Measurements from ENCODE around the gene HYAL1. TPM values are rescaled to one million over a fixed set of nuclear protein-coding genes. Genes with fewer than 3 reads are reported as not detected.
"Not testable (repeated sequence)": the region's sequence is repeated elsewhere in the genome, so short reads cannot be mapped to it uniquely, and the experiment has no call there.

The HYAL1 gene
- total and polyA plus RNA-seq, 4 donors = 1.6 to 9.3 (median 4.3) TPM

DNA sequence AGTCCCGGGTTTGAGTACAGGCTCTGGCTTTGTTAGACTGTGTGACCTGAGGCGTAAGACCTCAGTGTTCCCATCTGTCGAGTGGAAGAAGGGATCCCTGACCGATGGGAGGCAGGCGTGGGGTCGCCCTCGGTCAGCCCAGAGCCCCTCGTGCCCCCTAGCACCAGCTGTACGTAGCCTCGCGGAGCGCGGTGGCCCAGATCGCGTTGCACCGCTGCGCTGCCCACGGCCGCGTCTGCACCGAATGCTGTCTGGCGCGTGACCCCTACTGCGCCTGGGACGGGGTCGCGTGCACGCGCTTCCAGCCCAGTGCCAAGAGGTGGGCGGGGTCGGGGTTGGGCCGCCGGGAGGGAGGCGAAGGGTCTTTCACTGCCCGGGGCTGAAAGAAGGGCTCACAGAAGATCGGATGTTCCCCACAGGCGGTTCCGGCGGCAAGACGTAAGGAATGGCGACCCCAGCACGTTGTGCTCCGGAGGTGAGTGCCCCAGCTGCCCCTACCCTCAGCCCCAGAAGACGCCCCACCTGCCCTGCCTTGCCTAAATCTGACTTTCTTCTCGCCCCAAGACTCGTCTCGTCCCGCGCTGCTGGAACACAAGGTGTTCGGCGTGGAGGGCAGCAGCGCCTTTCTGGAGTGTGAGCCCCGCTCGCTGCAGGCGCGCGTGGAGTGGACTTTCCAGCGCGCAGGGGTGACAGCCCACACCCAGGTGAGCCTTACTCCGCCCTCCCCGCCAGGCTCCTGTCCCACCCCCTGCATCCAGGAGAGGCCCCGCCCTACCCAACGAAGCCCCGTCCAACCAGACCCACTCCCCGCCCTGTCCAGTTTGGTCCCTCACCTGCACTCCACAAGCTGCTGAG lies 28.0 kb downstream of the HYAL1 start:
- intact Hi-C loops (cut with DNase I) = loop anchor here (2.0 to 10.0 kb wide), 2 partner anchors 49 to 151 kb away; no protein-coding TSS in a partner anchor
- no peaks in the 10 kb centered on the region for H3K9me3 ChIP-seq (ENCODE audit: control insufficient read depth, low read length)
- H3K27me3 ChIP-seq (ENCODE audit: control insufficient read depth in 1 of 2, insufficient read depth in 2 of 2, low read length in 1 of 2) = no peaks in the 10 kb centered on the region
- ATAC-seq (ENCODE audit: low FRiP score) = no peak
- peak in 1 of 2 donors; percentile 51 for DNase-seq
- H3K4me3 ChIP-seq (ENCODE audit: low read length in 2 of 2) = no peak overlapping the region
- H3K27ac ChIP-seq (ENCODE audit: low read depth in 1 of 2, low read length in 2 of 2) = no peak overlapping the region
- no peaks in the 10 kb centered on the region for H3K4me1 ChIP-seq (ENCODE audit: control insufficient read depth in 1 of 2, insufficient read depth in 2 of 2, low read length in 2 of 2)
- WGBS, 2 donors = 79% methylated on average over 65 of the region's 65 CpGs
- no peaks in the 10 kb centered on the region for H3K36me3 ChIP-seq (ENCODE audit: control insufficient read depth in 1 of 2, insufficient read depth in 2 of 2, low read length in 1 of 2)

DNA sequence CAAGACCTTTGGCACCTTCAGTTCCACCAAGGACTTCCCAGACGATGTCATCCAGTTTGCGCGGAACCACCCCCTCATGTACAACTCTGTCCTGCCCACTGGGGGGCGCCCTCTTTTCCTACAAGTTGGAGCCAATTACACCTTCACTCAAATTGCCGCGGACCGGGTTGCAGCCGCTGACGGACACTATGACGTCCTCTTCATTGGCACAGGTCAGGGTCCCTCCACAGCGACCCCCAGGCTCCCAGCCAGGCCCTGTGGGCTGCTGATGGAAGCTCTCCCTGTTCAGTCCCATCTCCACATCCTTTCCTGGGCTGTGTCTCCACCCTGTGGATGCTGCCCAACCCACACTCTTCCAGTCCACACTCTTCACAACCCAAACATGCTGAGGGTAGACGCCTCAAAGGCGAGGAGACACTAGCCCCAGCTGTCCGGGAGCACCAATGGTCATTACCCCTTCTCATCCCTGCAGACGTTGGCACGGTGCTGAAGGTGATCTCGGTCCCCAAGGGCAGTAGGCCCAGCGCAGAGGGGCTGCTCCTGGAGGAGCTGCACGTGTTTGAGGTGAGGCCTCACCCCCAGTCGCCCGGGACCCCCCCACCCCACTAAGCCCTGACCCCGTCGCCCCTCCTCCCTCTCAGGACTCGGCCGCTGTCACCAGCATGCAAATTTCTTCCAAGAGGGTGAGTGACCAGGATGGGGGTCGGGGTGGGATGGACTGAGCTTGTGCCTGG lies 28.8 kb downstream of the HYAL1 start:
- H3K4me1 ChIP-seq (ENCODE audit: control insufficient read depth in 1 of 2, insufficient read depth in 2 of 2, low read length in 2 of 2) = no peaks in the 10 kb centered on the region
- no peak overlapping the region for H3K4me3 ChIP-seq (ENCODE audit: low read length in 2 of 2)
- H3K27me3 ChIP-seq (ENCODE audit: control insufficient read depth in 1 of 2, insufficient read depth in 2 of 2, low read length in 1 of 2) = no peaks in the 10 kb centered on the region
- DNase-seq = peak in 1 of 2 donors; percentile 69
- 66 to 67% methylated on average over 26 of the region's 26 CpGs for WGBS, 2 donors
- no peaks in the 10 kb centered on the region for H3K36me3 ChIP-seq (ENCODE audit: control insufficient read depth in 1 of 2, insufficient read depth in 2 of 2, low read length in 1 of 2)
- H3K27ac ChIP-seq (ENCODE audit: low read depth in 1 of 2, low read length in 2 of 2) = no peak overlapping the region
- intact Hi-C loops (cut with DNase I) = loop anchor here (2.0 to 10.0 kb wide), 2 partner anchors 48 to 150 kb away; no protein-coding TSS in a partner anchor
- ATAC-seq (ENCODE audit: low FRiP score) = no peak
- H3K9me3 ChIP-seq (ENCODE audit: control insufficient read depth, low read length) = no peaks in the 10 kb centered on the region

DNA sequence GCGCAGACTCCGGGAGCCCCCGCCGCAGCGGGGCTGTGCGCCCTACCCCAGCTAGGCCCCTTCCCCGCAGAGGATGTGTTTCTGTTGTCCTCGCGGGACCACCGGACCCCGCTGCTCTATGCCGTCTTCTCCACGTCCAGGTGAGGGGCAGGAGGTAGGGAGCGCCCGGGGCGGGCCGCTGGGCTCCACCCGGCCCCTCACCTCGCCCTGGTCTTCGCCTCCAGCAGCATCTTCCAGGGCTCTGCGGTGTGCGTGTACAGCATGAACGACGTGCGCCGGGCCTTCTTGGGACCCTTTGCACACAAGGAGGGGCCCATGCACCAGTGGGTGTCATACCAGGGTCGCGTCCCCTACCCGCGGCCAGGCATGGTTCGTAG lies 29.7 kb downstream of the HYAL1 start:
- Histone ChIP-seq H3K4me1 (ENCODE audit: control insufficient read depth in 1 of 2, insufficient read depth in 2 of 2, low read length in 2 of 2) (no peaks in the 10 kb centered on the region), H3K9me3 (ENCODE audit: control insufficient read depth, low read length) (no peaks in the 10 kb centered on the region), H3K4me3 (ENCODE audit: low read length in 2 of 2) (no peak overlapping the region), H3K27me3 (ENCODE audit: control insufficient read depth in 1 of 2, insufficient read depth in 2 of 2, low read length in 1 of 2) (no peaks in the 10 kb centered on the region), H3K36me3 (ENCODE audit: control insufficient read depth in 1 of 2, insufficient read depth in 2 of 2, low read length in 1 of 2) (no peaks in the 10 kb centered on the region), H3K27ac (ENCODE audit: low read depth in 1 of 2, low read length in 2 of 2) (no peak overlapping the region)
- DNase-seq (peak in 1 of 2 donors; percentile 52), ATAC-seq (ENCODE audit: low FRiP score) (no peak)
- 74 to 81% methylated on average over 17 to 31 of the region's 31 CpGs for WGBS, 2 donors
- intact Hi-C loops (cut with DNase I) = loop anchor here (1.0 to 10.0 kb wide), 4 partner anchors 46 to 149 kb away; no protein-coding TSS in a partner anchor

DNA sequence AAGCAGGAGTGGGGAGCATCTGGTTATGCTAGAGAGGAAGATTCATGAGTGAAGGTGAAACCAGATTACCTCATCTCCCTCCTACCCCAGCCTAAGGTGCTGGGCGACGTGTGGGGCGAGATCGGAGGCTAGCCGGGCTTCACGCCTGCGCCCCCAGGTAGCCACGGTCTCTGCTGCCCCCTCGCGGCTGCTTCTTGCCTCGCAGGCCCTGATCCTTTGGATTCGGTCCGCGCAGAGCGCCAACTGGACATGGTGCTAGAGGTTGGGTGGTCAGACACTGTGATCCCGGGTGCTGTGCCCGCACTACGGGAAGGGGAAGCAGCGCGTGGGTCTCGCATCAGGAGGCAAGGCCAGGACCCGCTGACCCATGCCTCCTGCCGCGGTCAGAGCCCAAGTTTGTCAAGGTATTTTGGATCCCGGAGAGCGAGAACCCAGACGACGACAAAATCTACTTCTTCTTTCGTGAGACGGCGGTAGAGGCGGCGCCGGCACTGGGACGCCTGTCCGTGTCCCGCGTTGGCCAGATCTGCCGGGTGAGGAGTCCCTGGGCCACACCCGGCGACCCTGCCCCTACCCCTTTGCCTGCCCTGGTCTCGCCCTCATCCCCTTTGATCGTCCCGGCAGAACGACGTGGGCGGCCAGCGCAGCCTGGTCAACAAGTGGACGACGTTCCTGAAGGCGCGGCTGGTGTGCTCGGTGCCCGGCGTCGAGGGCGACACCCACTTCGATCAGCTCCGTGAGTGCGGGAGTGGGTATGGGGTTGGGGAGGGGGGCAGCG lies 30.3 kb downstream of the HYAL1 start:
- H3K27ac ChIP-seq (ENCODE audit: low read depth in 1 of 2, low read length in 2 of 2) = no peak overlapping the region
- ATAC-seq (ENCODE audit: low FRiP score) (peak; percentile 85), DNase-seq (peak; percentile 88 to 97)
- no peaks in the 10 kb centered on the region for H3K27me3 ChIP-seq (ENCODE audit: control insufficient read depth in 1 of 2, insufficient read depth in 2 of 2, low read length in 1 of 2)
- intact Hi-C loops (cut with DNase I) = loop anchor here in 1 of 2 donors (1.0 to 10.0 kb wide), 3 partner anchors 46 to 148 kb away; no protein-coding TSS in a partner anchor
- no peaks in the 10 kb centered on the region for H3K9me3 ChIP-seq (ENCODE audit: control insufficient read depth, low read length)
- no peaks in the 10 kb centered on the region for H3K36me3 ChIP-seq (ENCODE audit: control insufficient read depth in 1 of 2, insufficient read depth in 2 of 2, low read length in 1 of 2)
- 7 to 9% methylated on average over 61 of the region's 61 CpGs for WGBS, 2 donors
- no peaks in the 10 kb centered on the region for H3K4me1 ChIP-seq (ENCODE audit: control insufficient read depth in 1 of 2, insufficient read depth in 2 of 2, low read length in 2 of 2)
- no peak overlapping the region for H3K4me3 ChIP-seq (ENCODE audit: low read length in 2 of 2)

DNA sequence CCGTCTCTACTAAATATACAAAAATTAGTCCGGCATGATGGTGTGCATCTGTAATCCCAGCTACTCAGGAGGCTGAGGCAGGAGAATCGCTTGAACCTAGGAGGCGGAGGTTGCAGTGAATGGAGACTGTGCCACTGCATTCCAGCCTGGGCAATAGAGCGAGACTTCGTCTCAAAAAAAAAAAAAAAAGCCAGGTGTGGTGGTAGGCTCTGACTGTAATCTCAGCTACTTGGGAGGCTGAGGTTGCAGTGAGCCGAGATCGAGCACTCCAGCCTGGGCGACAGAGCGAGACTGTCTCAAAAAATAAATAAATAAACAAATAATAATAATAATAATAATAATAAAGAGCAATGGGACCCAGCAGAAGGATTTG lies 30.9 kb downstream of the HYAL1 start:
- not testable (repeated sequence) for ATAC-seq (ENCODE audit: low FRiP score); H3K27me3 ChIP-seq (ENCODE audit: control insufficient read depth in 1 of 2, insufficient read depth in 2 of 2, low read length in 1 of 2); H3K9me3 ChIP-seq (ENCODE audit: control insufficient read depth, low read length); H3K4me3 ChIP-seq (ENCODE audit: low read length in 2 of 2); DNase-seq; H3K4me1 ChIP-seq (ENCODE audit: control insufficient read depth in 1 of 2, insufficient read depth in 2 of 2, low read length in 2 of 2); H3K36me3 ChIP-seq (ENCODE audit: control insufficient read depth in 1 of 2, insufficient read depth in 2 of 2, low read length in 1 of 2); H3K27ac ChIP-seq (ENCODE audit: low read depth in 1 of 2, low read length in 2 of 2)
- intact Hi-C loops (cut with DNase I) = loop anchor here in 1 of 2 donors (2.0 to 10.0 kb wide), 2 partner anchors 78 to 148 kb away; no protein-coding TSS in a partner anchor
- 47 to 55% methylated on average over 10 of the region's 10 CpGs for WGBS, 2 donors

DNA sequence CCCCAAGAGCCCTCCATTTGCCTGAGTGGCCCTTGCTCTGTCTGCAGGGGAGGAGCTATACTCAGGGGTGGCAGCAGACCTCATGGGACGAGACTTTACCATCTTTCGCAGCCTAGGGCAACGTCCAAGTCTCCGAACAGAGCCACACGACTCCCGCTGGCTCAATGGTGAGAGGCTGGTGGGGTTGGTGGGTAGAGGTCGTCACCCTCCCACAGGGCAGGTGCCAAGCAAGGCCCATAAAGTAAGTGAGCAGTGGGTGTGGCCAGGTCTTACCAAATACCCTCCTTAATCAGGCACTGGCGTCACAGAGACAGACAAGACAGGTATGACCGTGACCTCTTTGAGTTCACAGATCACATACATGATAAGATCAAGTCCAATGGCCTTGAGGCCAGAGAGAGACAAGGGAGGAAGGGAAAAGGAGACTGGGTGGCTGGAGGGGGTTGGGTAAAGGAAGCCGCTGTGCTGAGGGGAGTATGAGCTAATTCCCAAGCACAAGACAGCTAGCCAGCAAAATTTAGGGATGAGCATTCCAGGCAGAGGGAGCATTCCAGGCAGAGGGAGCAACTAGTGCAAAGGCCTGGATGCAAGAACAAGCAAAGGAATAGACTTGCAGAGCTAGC lies 31.9 kb downstream of the HYAL1 start:
- Histone ChIP-seq H3K36me3 (ENCODE audit: control insufficient read depth in 1 of 2, insufficient read depth in 2 of 2, low read length in 1 of 2) (no peaks in the 10 kb centered on the region), H3K4me3 (ENCODE audit: low read length in 2 of 2) (no peak overlapping the region), H3K27ac (ENCODE audit: low read depth in 1 of 2, low read length in 2 of 2) (no peak overlapping the region), H3K9me3 (ENCODE audit: control insufficient read depth, low read length) (no peaks in the 10 kb centered on the region), H3K27me3 (ENCODE audit: control insufficient read depth in 1 of 2, insufficient read depth in 2 of 2, low read length in 1 of 2) (no peaks in the 10 kb centered on the region), H3K4me1 (ENCODE audit: control insufficient read depth in 1 of 2, insufficient read depth in 2 of 2, low read length in 2 of 2) (no peaks in the 10 kb centered on the region)
- no peak for DNase-seq
- WGBS, 2 donors = 82 to 86% methylated on average over 10 of the region's 10 CpGs
- no peak for ATAC-seq (ENCODE audit: low FRiP score)
- intact Hi-C loops (cut with DNase I) = loop anchor here in 1 of 2 donors (10.0 kb wide), 1 partner anchor 147 kb away; no protein-coding TSS in a partner anchor

DNA sequence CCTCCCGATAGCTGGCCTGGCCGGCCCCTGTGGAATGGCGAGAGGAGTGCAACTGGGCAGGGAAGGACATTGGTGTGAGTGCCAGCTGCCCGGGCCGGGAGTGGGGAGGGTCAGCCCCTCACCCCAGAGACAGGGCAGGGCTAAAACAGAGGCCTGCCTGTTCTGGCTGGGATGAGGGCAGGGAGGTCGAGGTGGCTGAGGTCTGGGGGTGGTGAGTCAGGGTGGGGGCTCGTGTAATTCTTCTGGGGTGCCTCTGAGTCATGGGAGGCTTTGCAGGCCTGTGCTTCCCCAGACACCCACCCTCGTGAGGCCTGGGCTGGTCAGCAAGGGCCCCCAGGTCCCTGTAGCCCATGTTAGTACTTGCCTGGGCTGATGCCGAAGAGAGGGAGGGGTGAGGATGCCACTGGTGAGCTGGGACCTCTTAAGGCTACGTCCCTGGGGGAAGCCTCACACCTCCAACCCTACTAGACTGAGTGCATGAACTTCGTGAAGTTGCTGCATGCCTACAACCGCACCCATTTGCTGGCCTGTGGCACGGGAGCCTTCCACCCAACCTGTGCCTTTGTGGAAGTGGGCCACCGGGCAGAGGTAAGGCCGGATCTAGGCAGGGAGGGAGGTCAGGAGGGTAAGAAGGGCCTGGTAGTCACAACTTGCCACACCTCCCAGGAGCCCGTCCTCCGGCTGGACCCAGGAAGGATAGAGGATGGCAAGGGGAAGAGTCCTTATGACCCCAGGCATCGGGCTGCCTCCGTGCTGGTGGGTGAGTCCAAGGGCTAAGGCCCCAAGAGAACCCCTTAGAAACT lies 32.8 kb downstream of the HYAL1 start:
- intact Hi-C loops (cut with DNase I) = loop anchor here in 1 of 2 donors (10.0 kb wide), 1 partner anchor 146 kb away; no protein-coding TSS in a partner anchor
- ATAC-seq (ENCODE audit: low FRiP score) = no peak

More for the DNA sequence above, 32.8 kb downstream of the HYAL1 start:
- Histone ChIP-seq H3K4me1 (ENCODE audit: control insufficient read depth in 1 of 2, insufficient read depth in 2 of 2, low read length in 2 of 2) (no peaks in the 10 kb centered on the region), H3K4me3 (ENCODE audit: low read length in 2 of 2) (no peak overlapping the region), H3K36me3 (ENCODE audit: control insufficient read depth in 1 of 2, insufficient read depth in 2 of 2, low read length in 1 of 2) (no peaks in the 10 kb centered on the region), H3K27me3 (ENCODE audit: control insufficient read depth in 1 of 2, insufficient read depth in 2 of 2, low read length in 1 of 2) (no peaks in the 10 kb centered on the region), H3K9me3 (ENCODE audit: control insufficient read depth, low read length) (no peaks in the 10 kb centered on the region), H3K27ac (ENCODE audit: low read depth in 1 of 2, low read length in 2 of 2) (no peak overlapping the region)
- DNase-seq = peak in 1 of 2 donors; percentile 44
- WGBS, 2 donors = 70 to 75% methylated on average over 19 of the region's 19 CpGs
